SJCRH30 (cell line): Measurements from ENCODE around the gene EPB41. TPM values are rescaled to one million over a fixed set of nuclear protein-coding genes. Genes with fewer than 3 reads are reported as not detected.
"Not testable (repeated sequence)": the region's sequence is repeated elsewhere in the genome, so short reads cannot be mapped to it uniquely, and the experiment has no call there.

ENCODE experiments used
- DNase-seq, 2 experiments: peaks; one replicate each; pipeline ENCODE4 v3.0.0-alpha.2; 2015 to 2020
- H3K27ac ChIP-seq: fragments of 250-450 bp; sonication (Bioruptor Pico); 2 replicates; pipeline ENCODE4 v1.5.1; 2020; ENCODE audit warnings: mild to moderate bottlenecking, moderate library complexity
- H3K27me3 ChIP-seq: fragments of 250-450 bp; sonication (Bioruptor Pico); 2 replicates; pipeline ENCODE4 v1.5.1; 2020; ENCODE audit warnings: mild to moderate bottlenecking, moderate library complexity
- H3K36me3 ChIP-seq: fragments of 250-450 bp; sonication (Bioruptor Pico); 2 replicates; pipeline ENCODE4 v1.5.1; 2020; ENCODE audit warnings: mild to moderate bottlenecking, moderate library complexity
- H3K4me1 ChIP-seq: fragments of 250-450 bp; sonication (Bioruptor Pico); 2 replicates; pipeline ENCODE4 v1.5.1; 2020; ENCODE audit warnings: mild to moderate bottlenecking, moderate library complexity
- H3K4me3 ChIP-seq: fragments of 250-450 bp; sonication (Bioruptor Pico); 2 replicates; pipeline ENCODE4 v1.5.1; 2020; ENCODE audit warnings: mild to moderate bottlenecking, moderate library complexity
- H3K9me3 ChIP-seq: fragments of 250-450 bp; sonication (Bioruptor Pico); replicated peaks from 2 replicates; pipeline ENCODE4 v1.5.1; 2020; ENCODE audit warnings: mild to moderate bottlenecking, moderate library complexity
- total RNA-seq: library from RNA; depleted of rRNA; stranded (reverse); fragments of >200 nt; shearing (Covaris generic); gene quantifications from 2 replicates; pipeline ENCODE4 v1.2.3, GENCODE V29; 2014; rRNA removed

The EPB41 gene
- total RNA-seq, result 67.1 and 68.9 TPM in 2 replicates

- H3K9me3 ChIP-seq, result no peaks in the 10 kb centered on the region
- no peaks in the 10 kb centered on the region for H3K27me3 ChIP-seq
- H3K36me3 ChIP-seq, result no peaks in the 10 kb centered on the region
- H3K4me1 ChIP-seq, result peaks cover 19% of the 10 kb centered on the region
- peak within 1 kb of the TSS; percentile 66 for H3K4me3 ChIP-seq
- peak within 1 kb of the TSS; percentile 43 for H3K27ac ChIP-seq
- DNase-seq, result peak; percentile 99
Measured at GRCh38 chr1:28914228-28915030, at the start of gene EPB41. Gene EPB41 (plus strand): TSS chr1:28914569. CDS start chr1:28987438, 72,869 bp downstream.

DNA sequence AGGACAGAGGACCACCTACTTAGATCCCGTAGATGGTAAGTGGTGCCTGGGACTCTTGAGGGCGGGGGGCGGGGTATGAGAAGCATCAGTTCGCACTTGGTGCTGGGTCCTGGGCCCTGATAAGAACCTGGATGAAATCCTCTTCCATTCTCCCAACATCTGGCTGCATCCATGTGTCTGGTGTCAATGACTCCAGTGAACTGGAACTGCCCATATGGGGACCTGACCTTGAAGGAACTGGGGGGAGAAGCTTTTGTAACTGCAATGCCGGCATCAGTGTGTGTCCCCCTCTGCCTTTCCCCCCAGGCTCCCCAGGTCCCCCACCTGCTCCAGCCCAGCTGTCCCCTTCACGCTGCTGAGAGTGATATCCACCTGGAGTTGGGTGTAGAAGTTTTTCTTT is 49.7 kb upstream of the EPB41 start:
- Histone ChIP-seq H3K36me3 (peaks cover 63% of the 10 kb centered on the region), H3K4me1 (0 out of 2 replicates have a peak, but pooled peaks cover 3% of the 10 kb centered on the region), H3K9me3 (no peaks in the 10 kb centered on the region), H3K27me3 (no peaks in the 10 kb centered on the region), H3K27ac (no peak overlapping the region), H3K4me3 (no peak overlapping the region)
- no peak for DNase-seq

DNA sequence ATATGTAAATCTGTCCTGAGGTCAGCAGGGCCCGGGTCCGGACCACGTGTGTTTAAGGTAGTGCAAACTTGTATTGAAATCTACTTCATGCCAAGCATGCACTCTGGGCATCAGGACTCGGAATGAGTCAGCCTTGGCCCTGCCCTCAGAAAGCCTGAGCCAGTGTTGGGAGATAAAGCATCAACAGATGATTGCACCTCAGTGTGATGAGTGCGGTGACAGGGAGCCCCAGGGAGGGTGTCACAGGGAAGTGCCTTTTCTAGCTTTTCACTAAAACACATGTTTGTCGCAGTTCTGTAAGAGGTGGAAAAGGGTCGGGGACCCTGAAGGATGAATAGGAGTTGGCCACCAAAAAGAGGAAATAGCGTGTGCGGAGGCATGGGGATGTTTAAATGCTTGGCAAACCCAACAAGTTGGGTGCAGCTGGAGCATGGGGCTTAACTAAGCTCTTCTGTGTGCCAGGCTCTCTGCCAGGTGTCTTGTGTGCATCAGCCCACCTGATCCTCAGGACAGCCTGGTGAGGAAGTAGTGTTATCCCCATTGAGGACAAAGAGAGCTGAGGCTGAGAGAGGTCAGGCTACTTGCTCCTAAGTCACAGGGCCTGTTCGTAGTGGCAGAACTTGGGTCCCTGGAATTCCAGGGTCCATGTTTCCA is 48.2 kb upstream of the EPB41 start:
- Histone ChIP-seq H3K4me1 (peaks cover 9% of the 10 kb centered on the region; the same call in 1 of the 2 replicates), H3K27ac (no peak overlapping the region), H3K4me3 (no peak overlapping the region), H3K27me3 (no peaks in the 10 kb centered on the region), H3K36me3 (peaks cover 56% of the 10 kb centered on the region), H3K9me3 (no peaks in the 10 kb centered on the region)
- no peak for DNase-seq

- Histone ChIP-seq H3K27me3 (no peaks in the 10 kb centered on the region), H3K4me1 (peaks cover 7% of the 10 kb centered on the region; the same call in 1 of the 2 replicates), H3K27ac (no peak overlapping the region), H3K9me3 (no peaks in the 10 kb centered on the region), H3K4me3 (no peak overlapping the region), H3K36me3 (peaks cover 42% of the 10 kb centered on the region)
- DNase-seq, result no peak
Measured at GRCh38 chr1:28867850-28868249, 46.5 kb upstream of the EPB41 start.

GRCh38 chr1:28869952-28870351 is 44.4 kb upstream of the EPB41 start:
- H3K27ac ChIP-seq, result no peak overlapping the region
- H3K36me3 ChIP-seq, result peaks cover 26% of the 10 kb centered on the region; the same call in 1 of the 2 replicates
- no peak overlapping the region for H3K4me3 ChIP-seq
- no peaks in the 10 kb centered on the region for H3K27me3 ChIP-seq
- H3K4me1 ChIP-seq, result peaks cover 7% of the 10 kb centered on the region; the same call in 1 of the 2 replicates
- no peaks in the 10 kb centered on the region for H3K9me3 ChIP-seq
- DNase-seq, result no peak

GRCh38 chr1:28871631-28872401 is 42.6 kb upstream of the EPB41 start:
- H3K27ac ChIP-seq, result no peak overlapping the region
- no peak overlapping the region for H3K4me3 ChIP-seq
- DNase-seq, result no peak
- peaks cover 7% of the 10 kb centered on the region; the same call in 1 of the 2 replicates for H3K4me1 ChIP-seq
- H3K9me3 ChIP-seq, result no peaks in the 10 kb centered on the region
- H3K27me3 ChIP-seq, result no peaks in the 10 kb centered on the region
- H3K36me3 ChIP-seq, result 0 out of 2 replicates have a peak, but pooled peaks cover 16% of the 10 kb centered on the region

- not testable (repeated sequence) for H3K36me3 ChIP-seq, H3K27me3 ChIP-seq, H3K27ac ChIP-seq, DNase-seq, H3K4me3 ChIP-seq, H3K4me1 ChIP-seq, H3K9me3 ChIP-seq
Measured at GRCh38 chr1:28875134-28875533, 39.2 kb upstream of the EPB41 start.

DNA sequence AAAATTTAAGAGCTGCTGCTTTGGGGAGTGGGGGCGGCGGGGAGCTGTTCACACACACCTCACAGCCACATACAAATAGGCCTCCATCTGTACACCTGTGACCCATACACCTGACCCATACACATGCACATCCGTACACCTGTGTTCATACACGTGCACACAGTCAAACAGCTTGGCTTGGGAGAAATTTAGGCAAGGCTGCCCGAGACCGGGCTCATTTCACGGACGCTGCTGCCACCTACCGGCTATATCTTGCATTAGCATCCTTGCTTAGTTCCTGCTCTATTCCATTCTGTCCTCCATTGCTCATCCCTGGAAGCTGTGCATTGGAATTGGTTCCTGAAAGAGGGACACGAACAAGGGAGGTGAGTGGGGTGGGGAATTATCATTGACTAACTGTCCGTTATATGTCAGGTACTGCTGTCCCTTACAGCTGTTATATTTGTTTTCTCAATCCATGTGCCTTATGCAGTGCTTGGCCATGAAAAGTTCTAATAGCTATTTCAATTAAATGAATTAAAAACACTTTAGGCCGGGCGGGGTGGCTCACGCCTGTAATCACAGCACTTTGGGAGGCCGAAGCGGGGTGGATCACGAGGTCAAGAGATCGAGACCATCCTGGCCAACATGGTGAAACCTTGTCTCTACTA is 37.1 kb upstream of the EPB41 start:
- H3K9me3 ChIP-seq, result no peaks in the 10 kb centered on the region
- H3K4me1 ChIP-seq, result peaks cover 3% of the 10 kb centered on the region; the same call in 1 of the 2 replicates
- H3K4me3 ChIP-seq, result no peak overlapping the region
- peak; percentile 74 to 94 for DNase-seq
- no peak overlapping the region for H3K27ac ChIP-seq
- no peaks in the 10 kb centered on the region for H3K36me3 ChIP-seq
- H3K27me3 ChIP-seq, result no peaks in the 10 kb centered on the region

GRCh38 chr1:28878796-28879195 is 35.6 kb upstream of the EPB41 start:
- H3K4me1 ChIP-seq, result peaks cover 3% of the 10 kb centered on the region; the same call in 1 of the 2 replicates
- H3K36me3 ChIP-seq, result no peaks in the 10 kb centered on the region
- no peak overlapping the region for H3K27ac ChIP-seq
- DNase-seq, result no peak
- no peaks in the 10 kb centered on the region for H3K9me3 ChIP-seq
- no peak overlapping the region for H3K4me3 ChIP-seq
- H3K27me3 ChIP-seq, result no peaks in the 10 kb centered on the region

- H3K4me1 ChIP-seq, result peaks cover 10% of the 10 kb centered on the region
- H3K27ac ChIP-seq, result no peak overlapping the region
- no peaks in the 10 kb centered on the region for H3K9me3 ChIP-seq
- H3K27me3 ChIP-seq, result no peaks in the 10 kb centered on the region
- no peak overlapping the region for H3K4me3 ChIP-seq
- no peaks in the 10 kb centered on the region for H3K36me3 ChIP-seq
- peak; percentile 92 to 97 for DNase-seq
Measured at GRCh38 chr1:28882009-28882628, 32.2 kb upstream of the EPB41 start.

GRCh38 chr1:28883242-28883616 is 31.1 kb upstream of the EPB41 start:
- Histone ChIP-seq H3K9me3 (no peaks in the 10 kb centered on the region), H3K4me1 (peaks cover 10% of the 10 kb centered on the region), H3K36me3 (no peaks in the 10 kb centered on the region), H3K27me3 (no peaks in the 10 kb centered on the region), H3K27ac (no peak overlapping the region), H3K4me3 (no peak overlapping the region)
- no peak for DNase-seq

DNA sequence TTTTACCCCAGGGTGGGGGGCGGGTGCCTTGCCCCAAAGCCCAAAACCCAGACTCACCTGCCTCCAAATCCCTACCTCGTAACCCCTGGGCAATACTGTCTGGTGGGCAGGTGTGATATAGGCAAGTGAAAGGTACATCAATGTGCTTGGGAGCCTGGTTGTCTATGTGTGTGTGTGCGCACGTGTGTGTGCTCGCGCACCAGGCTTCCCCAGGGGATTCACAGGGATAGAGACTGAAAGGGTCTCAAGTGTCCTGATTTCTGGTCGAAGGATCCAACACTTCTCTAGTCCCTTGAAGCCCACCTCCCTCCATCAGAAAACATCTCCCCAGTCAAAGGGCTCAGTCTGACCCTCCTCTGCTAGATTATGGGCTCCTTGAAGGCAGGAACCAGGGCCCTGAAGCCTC is 28.9 kb upstream of the EPB41 start:
- H3K27ac ChIP-seq, result no peak overlapping the region
- no peaks in the 10 kb centered on the region for H3K9me3 ChIP-seq
- no peak overlapping the region for H3K4me3 ChIP-seq
- no peak for DNase-seq
- peaks cover 10% of the 10 kb centered on the region for H3K4me1 ChIP-seq
- H3K36me3 ChIP-seq, result no peaks in the 10 kb centered on the region
- no peaks in the 10 kb centered on the region for H3K27me3 ChIP-seq

DNA sequence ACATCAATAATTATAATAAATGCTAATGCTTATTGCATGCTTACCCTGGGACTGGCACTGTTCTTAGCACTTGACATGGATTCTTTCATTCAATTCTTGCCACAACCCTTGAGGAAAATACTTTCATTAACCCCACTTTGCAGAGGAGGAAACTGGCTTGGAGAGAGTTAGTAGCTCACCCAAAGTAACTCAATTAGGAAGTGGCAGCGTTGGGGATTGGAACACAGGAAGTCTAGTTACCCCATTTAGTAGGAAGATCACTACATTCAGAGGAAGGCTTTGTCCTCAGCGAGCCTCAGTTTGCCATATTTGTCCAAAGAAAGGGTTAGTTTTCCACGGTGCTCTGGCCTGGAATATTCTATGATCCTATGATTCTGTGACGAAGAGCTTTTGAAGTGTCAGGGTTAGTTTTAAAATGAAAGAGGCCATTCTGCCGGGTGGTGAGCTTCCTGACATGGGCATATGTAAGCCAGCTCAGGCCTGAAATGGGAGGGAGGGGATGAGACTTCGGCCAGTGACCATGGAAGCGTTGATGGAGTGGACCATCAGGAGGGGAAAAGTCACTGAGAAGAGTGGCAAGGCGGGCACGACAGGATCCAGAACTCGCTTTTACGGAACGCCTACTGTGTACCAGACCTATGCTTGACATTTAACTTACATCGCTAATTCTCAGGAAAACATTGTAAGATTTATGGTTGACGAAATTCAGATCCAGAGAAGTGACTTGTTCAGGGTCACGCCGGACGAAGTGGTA is 28.2 kb upstream of the EPB41 start:
- DNase-seq, result no peak
- H3K36me3 ChIP-seq, result no peaks in the 10 kb centered on the region
- H3K9me3 ChIP-seq, result no peaks in the 10 kb centered on the region
- no peaks in the 10 kb centered on the region for H3K27me3 ChIP-seq
- H3K4me1 ChIP-seq, result peaks cover 10% of the 10 kb centered on the region
- H3K4me3 ChIP-seq, result no peak overlapping the region; the same call in 1 of the 2 replicates
- H3K27ac ChIP-seq, result no peak overlapping the region
